ENCODE data around the gene GALNT2. TPM values are rescaled to one million over a fixed set of nuclear protein-coding genes. Genes with fewer than 3 reads are reported as not detected.

The GALNT2 gene
- total RNA-seq = 64.4 and 66.8 TPM in 2 replicates
- 111 TPM for polyA plus RNA-seq (2012)

- peak; percentile 88 for DNase-seq (ENCODE audit: low read depth)
Observed at GRCh38 chr1:230066466-230067404, at the start of gene GALNT2. Gene GALNT2 (plus strand): TSS chr1:230067238. CDS start chr1:230067281, 43 bp downstream.

GRCh38 chr1:230020451-230020850, 46.6 kb upstream of the GALNT2 start:
- DNase-seq (ENCODE audit: low read depth) = no peak

- no peak for DNase-seq (ENCODE audit: low read depth)
Observed at GRCh38 chr1:230022666-230023380, 44.2 kb upstream of the GALNT2 start.

- DNase-seq (ENCODE audit: low read depth) = no peak
Observed at GRCh38 chr1:230025686-230026085, 41.4 kb upstream of the GALNT2 start.

- DNase-seq (ENCODE audit: low read depth) = no peak
Observed at GRCh38 chr1:230026139-230026538, 40.9 kb upstream of the GALNT2 start.

GRCh38 chr1:230026572-230026971, 40.5 kb upstream of the GALNT2 start:
- no peak for DNase-seq (ENCODE audit: low read depth)

- DNase-seq (ENCODE audit: low read depth) = no peak
Observed at GRCh38 chr1:230028602-230029223, 38.3 kb upstream of the GALNT2 start.

GRCh38 chr1:230029244-230029941, 37.6 kb upstream of the GALNT2 start:
- no peak for DNase-seq (ENCODE audit: low read depth)

- DNase-seq (ENCODE audit: low read depth) = no peak
Observed at GRCh38 chr1:230030122-230030821, 36.8 kb upstream of the GALNT2 start.

GRCh38 chr1:230031131-230031530, 35.9 kb upstream of the GALNT2 start:
- DNase-seq (ENCODE audit: low read depth) = no peak

- DNase-seq (ENCODE audit: low read depth) = no peak
Observed at GRCh38 chr1:230032516-230033281, 34.3 kb upstream of the GALNT2 start.

GRCh38 chr1:230037261-230037660, 29.8 kb upstream of the GALNT2 start:
- no peak for DNase-seq (ENCODE audit: low read depth)

GRCh38 chr1:230040440-230040839, 26.6 kb upstream of the GALNT2 start:
- DNase-seq (ENCODE audit: low read depth) = no peak

- no peak for DNase-seq (ENCODE audit: low read depth)
Observed at GRCh38 chr1:230043081-230043480, 24.0 kb upstream of the GALNT2 start.

- no peak for DNase-seq (ENCODE audit: low read depth)
Observed at GRCh38 chr1:230044729-230045128, 22.3 kb upstream of the GALNT2 start.

GRCh38 chr1:230047114-230047865, 19.7 kb upstream of the GALNT2 start:
- DNase-seq (ENCODE audit: low read depth) = no peak

GRCh38 chr1:230048322-230048721, 18.7 kb upstream of the GALNT2 start:
- DNase-seq (ENCODE audit: low read depth) = no peak

GRCh38 chr1:230048922-230049321, 18.1 kb upstream of the GALNT2 start:
- DNase-seq (ENCODE audit: low read depth) = no peak

- no peak for DNase-seq (ENCODE audit: low read depth)
Observed at GRCh38 chr1:230049731-230050130, 17.3 kb upstream of the GALNT2 start.
